ENCODE measurements around the gene RAC2.

DNA sequence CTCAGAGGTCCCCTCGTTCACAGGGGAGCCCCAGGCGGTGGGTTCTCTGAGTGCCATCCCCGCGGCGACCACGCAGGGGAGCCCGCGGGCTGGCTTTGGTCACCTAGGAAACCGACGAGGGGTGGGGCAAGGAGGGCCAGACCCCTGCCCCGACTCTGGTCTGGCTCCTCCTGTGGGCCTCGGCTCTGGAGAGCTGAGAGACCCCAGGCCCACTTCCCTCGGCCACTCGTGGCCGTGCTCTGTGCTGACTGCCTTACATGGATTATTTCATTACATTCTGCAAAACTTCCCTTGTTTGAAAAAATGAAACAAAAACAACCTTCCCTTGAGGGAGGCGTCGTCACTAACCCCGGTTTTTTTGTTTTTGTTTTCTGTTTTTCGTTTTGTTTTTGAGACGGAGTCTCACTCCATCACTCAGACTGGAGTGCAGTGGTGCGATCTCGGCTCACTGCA is 23.1 kb upstream of the RAC2 start:
- TF ChIP-seq CTCF (IDR thresholded peaks at IDR 0.05) (peak; percentile 37 to 80 (median 66)), POLR2A (IDR thresholded peaks at IDR 0.05) (no peak)
